Glomerular endothelial cell (primary cell): ENCODE results near the gene TBC1D9. TPM values are rescaled to one million over a fixed set of nuclear protein-coding genes. Genes with fewer than 3 reads are reported as not detected.

Experiments
- DNase-seq: peaks from one replicate; pipeline ENCODE4 v3.0.0-alpha.2; 2011; ENCODE audit warnings: low read depth, low spot score; ENCODE audit errors: extremely low read depth
- total RNA-seq: library from RNA; depleted of rRNA; stranded (reverse); fragments of >200 nt; gene quantifications from 2 replicates; pipeline ENCODE4 v1.2.3, GENCODE V29; 2015

TBC1D9 gene
- total RNA-seq, 1 donor from 2014 or later: 72.3 TPM

GRCh38 chr4:140725556-140725955, 30.6 kb downstream of the TBC1D9 start:
- DNase-seq: no peak

GRCh38 chr4:140724760-140725159, 31.4 kb downstream of the TBC1D9 start:
- no peak for DNase-seq

GRCh38 chr4:140720387-140721304, 35.5 kb downstream of the TBC1D9 start:
- DNase-seq: no peak

GRCh38 chr4:140719686-140720085, 36.5 kb downstream of the TBC1D9 start:
- no peak for DNase-seq

- no peak for DNase-seq
These were observed 37.2 kb downstream of the TBC1D9 start for GRCh38 chr4:140719022-140719421.

- DNase-seq: no peak
These were observed 37.8 kb downstream of the TBC1D9 start for GRCh38 chr4:140718241-140718952.

GRCh38 chr4:140717313-140717712, 38.9 kb downstream of the TBC1D9 start:
- no peak for DNase-seq

GRCh38 chr4:140715119-140715518, 41.1 kb downstream of the TBC1D9 start:
- DNase-seq: no peak

GRCh38 chr4:140711910-140712309, 44.3 kb downstream of the TBC1D9 start:
- no peak for DNase-seq

- DNase-seq: no peak
These were observed 45.1 kb downstream of the TBC1D9 start for GRCh38 chr4:140710908-140711622.

- DNase-seq: no peak
These were observed 48.9 kb downstream of the TBC1D9 start for GRCh38 chr4:140707325-140707724.

- no peak for DNase-seq
These were observed 49.5 kb downstream of the TBC1D9 start for GRCh38 chr4:140706665-140707064.

GRCh38 chr4:140706276-140706625, 49.9 kb downstream of the TBC1D9 start:
- DNase-seq: no peak

- no peak for DNase-seq
These were observed 50.4 kb downstream of the TBC1D9 start for GRCh38 chr4:140705625-140706275.

- DNase-seq: no peak
These were observed 51.2 kb downstream of the TBC1D9 start for GRCh38 chr4:140704964-140705363.

- DNase-seq: no peak
These were observed 51.7 kb downstream of the TBC1D9 start for GRCh38 chr4:140704392-140704960.

- DNase-seq: no peak
These were observed 52.7 kb downstream of the TBC1D9 start for GRCh38 chr4:140703463-140703862.

- no peak for DNase-seq
These were observed 54.0 kb downstream of the TBC1D9 start for GRCh38 chr4:140702096-140702757.

- no peak for DNase-seq
These were observed 55.1 kb downstream of the TBC1D9 start for GRCh38 chr4:140701071-140701470.
